GM21423 (cell line): Measurements from ENCODE around the gene NFKBIL1.
A peak's percentile ranks its signal among the peaks of the same experiment; 100 is the strongest.
"Not testable (repeated sequence)": the region's sequence is repeated elsewhere in the genome, so short reads cannot be mapped to it uniquely, and the experiment has no call there.

Source experiments
- ATAC-seq: cut with Tn5 transposase; IDR thresholded peaks from one replicate; pipeline ENCODE4 v1.9.1; 2021; ENCODE audit warnings: mild to moderate bottlenecking, moderate library complexity; ENCODE audit not compliant: unreplicated experiment

NFKBIL1 gene, protein sequence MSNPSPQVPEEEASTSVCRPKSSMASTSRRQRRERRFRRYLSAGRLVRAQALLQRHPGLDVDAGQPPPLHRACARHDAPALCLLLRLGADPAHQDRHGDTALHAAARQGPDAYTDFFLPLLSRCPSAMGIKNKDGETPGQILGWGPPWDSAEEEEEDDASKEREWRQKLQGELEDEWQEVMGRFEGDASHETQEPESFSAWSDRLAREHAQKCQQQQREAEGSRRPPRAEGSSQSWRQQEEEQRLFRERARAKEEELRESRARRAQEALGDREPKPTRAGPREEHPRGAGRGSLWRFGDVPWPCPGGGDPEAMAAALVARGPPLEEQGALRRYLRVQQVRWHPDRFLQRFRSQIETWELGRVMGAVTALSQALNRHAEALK

DNA sequence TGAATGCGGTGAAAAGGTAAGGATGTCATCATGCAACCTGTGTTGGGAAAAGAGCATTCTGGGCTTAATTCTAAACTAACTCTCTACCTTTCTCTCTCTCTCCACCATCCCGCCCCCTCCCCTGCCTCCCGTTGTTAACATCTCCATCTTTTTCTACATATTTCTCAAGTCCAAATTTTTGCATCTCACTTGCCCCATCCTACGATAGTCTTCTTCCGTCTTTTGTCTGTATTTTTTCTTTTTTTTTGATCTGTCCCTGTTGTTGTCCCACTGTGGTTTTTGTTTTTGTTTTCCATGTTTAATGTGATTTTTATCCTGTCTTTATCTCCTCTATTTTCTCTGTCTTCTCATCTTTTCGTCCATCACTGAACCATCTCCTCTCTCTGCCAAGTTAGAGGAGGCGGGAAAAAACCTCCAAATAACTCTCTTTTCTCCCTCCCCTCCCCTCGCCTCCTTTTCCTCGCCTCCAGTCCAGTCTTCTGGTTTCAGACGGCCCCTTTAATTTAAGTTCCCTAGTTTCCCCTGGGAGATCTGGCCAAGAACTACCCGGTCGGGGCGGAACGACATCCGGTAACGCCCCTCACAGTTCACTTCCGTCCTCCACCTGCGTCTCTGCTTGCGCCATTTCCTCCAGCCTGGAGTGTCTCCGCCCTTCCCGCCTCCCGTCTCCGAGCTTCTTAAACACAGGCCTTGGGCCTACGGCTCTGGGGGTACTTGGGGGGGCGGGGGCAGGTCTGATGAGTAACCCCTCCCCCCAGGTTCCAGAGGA, at the start of gene NFKBIL1:
TSS of gene NFKBIL1 (plus strand) at position 651 of the 769 bp plus-strand sequence. CDS start at position 738, 87 bp downstream.
- ATAC-seq: peak; percentile 75

DNA sequence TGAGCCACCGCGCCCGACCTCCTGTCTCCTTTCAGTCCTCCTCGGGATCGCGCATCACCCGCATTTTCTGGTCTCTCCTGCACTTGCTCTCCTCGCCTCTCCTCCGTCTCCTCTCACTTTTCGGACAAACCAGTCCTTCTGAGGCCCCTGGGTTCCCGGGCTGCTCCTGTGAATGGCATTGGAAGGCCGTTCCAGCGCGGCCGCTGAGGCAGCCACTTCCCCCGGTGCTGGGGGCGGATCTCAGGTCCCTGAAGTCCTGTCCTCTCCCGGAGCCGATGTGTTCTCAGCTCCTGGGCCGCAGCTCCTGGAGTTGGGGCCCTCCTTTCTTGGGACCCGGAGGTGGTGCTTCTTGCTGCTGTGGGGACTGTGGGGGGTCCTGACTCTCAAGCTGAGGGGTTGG, 48.7 kb upstream of the NFKBIL1 start:
- no peak for ATAC-seq

DNA sequence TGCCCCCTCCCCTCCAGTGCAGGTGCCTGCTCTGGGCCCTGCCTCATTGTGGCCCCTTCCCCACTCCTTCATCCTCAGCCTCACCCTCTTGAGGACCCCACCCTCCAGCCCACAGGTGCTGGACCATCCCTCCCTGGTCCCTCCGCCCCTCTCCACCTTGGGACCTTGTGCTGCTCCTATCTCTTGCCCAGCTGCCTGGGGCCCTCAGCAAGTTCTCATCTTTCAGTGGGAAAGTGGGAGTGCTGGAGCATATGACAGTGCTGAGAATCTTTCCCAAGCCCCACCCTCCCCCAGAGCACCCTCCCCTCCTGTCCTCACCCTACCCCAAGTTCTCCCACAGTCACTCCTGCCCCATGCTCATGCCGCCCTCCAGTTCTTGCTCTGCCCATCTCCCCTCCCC, 47.8 kb upstream of the NFKBIL1 start:
- not testable (repeated sequence) for ATAC-seq

DNA sequence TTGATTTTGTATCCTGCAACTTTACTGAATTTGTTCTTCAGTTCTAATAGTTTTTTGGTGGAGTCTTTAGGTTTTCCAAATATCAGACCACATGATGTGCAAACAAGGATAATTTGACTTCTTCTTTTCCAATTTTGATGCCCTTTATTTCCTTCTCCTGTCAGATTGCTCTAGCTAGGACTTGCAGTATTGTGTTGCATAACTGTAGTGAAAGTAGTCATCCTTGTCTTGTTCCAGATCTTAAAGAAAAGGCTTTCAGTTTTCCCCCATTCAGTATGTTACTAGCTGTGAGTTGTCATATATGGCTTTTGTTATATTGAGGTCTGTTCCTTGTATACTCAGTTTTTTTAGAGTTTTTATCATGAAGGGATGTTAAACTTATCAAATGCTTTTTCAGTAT, 44.8 kb upstream of the NFKBIL1 start:
- ATAC-seq: no peak

DNA sequence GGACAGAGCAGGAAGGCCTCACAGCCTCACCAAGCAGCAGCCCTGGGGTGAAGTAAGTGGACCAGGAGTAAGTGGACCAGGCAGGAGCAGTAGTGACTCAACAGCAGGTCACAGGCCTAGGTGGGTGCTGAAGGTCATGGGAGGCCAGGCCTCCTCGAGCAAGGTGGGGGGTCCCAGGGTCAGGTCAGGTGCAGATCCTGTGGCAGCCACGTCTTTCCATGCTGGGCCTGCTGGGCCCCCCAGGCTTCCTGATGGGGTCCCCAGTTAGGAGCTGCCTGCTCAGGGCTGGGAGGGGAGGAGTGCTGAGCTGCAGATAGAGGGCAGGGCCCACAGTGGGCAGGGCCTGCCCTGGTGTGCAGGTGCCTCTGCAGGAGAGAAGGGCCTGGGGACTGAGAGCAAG, 38.4 kb upstream of the NFKBIL1 start:
- ATAC-seq: not testable (repeated sequence)

DNA sequence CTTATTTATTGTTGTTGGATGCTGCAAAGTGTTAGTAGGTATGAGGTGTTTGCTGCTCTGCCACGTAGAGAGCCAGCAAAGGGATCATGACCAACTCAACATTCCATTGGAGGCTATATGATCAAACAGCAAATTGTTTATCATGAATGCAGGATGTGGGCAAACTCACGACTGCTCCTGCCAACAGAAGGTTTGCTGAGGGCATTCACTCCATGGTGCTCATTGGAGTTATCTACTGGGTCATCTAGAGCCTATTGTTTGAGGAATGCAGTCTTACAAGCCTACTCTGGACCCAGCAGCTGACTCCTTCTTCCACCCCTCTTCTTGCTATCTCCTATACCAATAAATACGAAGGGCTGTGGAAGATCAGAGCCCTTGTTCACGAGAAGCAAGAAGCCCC, 37.4 kb upstream of the NFKBIL1 start:
- ATAC-seq: no peak

DNA sequence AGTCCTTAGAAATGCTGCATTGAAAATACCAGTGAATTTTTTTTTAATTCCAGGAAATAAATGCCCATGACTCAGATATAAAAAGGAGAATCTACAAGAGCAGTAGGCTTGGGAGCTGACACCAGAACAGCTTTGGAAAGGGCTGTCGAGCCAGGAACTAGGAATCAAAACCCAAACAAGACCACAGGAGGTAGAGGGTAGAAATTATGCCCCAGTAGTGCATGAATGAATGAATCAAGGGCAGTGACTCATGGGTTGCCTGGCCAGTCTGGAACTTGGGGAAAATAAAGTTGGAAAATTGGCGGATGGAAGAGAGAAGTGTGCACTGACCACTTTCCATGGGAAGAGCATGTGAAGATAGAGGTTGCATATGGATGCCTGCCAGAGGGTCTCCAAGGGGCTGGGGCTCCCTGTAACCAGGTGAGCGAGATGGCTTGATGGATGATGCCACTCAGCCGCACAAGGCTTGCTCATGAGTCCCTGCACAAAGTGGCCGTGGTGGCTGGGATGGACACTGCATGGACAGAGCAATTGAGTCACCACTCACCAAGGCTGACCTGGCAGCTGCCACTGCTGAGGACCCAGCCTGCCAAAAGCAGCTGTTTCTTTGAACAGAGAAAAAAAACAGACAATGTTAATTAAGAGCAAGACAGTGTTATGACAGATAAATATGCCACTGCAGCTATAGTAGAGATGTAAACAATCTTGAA, 33.8 kb upstream of the NFKBIL1 start:
- ATAC-seq: no peak

DNA sequence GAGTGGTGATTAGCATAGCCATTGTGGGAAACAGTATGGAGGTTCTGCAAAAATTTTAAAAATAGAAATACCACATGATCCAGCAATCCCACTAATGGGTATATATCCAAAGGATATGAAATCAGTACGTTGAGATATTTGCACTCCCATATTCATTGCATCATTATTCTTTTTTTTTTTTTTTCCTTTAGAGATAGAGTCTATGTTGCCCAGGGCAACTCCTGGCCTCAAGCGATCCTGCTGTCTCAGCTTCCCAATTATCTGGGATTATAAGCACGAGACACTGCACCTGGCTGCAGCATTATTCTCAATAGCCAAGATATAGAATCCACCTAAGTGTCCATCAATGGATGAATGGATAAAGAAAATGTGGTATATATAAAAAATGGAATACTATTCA, 25.6 kb upstream of the NFKBIL1 start:
- ATAC-seq: no peak

DNA sequence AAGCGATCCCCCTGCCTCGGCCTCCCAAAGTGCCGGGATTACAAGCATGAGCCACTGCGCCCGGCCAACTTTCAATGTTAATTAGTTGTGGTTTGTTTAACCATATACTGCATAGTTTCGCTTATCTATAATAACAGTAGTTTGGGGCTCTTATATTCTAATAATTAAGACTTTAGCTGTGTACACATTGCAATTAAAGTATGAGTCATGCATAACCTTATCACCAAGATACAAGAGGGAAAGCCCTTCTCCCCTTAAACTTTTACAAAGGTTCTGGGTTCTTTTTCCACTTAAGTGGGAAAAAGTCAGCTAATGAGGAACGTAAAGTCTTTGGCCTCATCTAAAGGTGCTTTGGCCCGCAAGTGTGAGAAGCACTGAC, 21.9 kb upstream of the NFKBIL1 start:
- ATAC-seq: no peak

DNA sequence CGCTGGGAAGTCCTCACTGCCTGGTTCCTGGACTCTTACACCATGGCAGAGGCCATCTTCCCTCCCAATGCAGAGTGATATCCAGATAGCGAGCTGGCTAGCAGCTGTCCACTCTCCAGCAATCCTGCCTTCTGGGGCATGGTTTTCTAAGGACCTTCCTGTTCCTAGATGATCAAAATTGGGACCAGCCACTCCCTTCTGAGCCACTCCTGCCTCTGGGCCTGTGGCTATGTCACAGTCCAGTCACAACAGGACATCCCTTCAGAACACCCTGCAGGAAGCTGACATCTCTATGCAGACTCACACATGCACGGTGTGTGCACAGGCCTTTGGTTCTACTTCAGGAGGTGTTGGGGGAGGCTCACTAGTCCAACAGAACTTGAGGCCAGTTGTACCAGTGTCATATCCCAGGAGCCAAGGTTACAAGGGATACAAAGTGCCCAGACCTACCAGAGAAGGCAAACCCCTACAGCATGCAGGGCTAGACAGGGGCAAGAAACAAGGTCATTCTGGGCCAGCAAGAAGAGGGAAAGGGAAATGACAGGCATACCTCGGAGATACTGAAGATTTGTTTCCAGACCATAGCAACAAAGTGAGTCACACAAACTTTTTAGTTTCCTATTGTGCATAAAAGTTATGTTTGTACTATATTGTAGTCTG, 21.3 kb upstream of the NFKBIL1 start:
- ATAC-seq: no peak

DNA sequence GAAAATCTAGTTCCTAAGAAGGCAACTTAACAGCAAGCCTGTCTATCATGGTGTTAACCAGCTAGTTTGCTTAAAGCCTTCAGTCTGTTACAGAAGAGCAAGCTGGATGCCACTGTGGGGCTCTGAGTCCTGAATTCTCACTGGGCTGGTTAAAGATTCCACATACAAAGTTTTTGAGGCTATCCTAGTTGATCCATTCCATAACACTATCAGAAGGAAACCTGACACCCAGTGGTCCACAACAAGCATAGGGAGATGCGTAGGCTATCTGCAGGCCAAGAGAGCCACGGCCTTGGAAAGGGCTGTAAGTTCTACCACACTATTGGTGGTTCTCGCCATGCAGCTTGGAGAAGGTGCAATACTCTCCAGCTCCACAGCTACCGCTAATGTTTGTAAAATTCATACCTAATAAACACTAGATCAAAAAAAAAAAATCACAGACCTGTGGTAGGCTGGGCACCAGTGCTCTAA, 19.1 kb upstream of the NFKBIL1 start:
- no peak for ATAC-seq

DNA sequence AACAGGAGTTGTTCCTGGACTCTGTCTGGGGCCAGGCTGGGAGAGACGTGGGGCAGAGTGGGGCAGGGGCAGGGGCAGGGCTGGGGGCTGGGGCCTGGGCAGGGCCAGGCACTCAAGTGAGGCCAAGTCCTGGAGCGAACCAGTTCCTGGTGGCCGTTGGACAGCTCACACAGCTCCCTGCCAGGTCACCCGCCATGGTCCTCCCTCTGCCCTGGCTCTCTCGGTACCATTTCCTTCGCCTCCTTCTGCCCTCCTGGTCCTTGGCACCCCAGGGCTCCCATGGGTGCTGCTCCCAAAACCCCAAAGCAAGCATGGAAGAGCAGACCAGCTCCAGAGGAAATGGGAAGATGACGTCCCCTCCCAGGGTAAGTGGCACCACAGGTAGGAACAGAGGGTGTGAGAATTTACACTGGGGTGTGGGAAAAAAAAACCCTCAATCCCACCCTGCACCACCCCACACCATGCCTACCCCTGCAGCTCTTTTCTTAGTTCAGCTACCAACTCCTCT, 18.5 kb upstream of the NFKBIL1 start, which contains the start of gene MCCD1:
TSS of gene MCCD1 (plus strand) at position 142 of the 508 bp plus-strand sequence. CDS start at position 195, 53 bp downstream.
- no peak for ATAC-seq

DNA sequence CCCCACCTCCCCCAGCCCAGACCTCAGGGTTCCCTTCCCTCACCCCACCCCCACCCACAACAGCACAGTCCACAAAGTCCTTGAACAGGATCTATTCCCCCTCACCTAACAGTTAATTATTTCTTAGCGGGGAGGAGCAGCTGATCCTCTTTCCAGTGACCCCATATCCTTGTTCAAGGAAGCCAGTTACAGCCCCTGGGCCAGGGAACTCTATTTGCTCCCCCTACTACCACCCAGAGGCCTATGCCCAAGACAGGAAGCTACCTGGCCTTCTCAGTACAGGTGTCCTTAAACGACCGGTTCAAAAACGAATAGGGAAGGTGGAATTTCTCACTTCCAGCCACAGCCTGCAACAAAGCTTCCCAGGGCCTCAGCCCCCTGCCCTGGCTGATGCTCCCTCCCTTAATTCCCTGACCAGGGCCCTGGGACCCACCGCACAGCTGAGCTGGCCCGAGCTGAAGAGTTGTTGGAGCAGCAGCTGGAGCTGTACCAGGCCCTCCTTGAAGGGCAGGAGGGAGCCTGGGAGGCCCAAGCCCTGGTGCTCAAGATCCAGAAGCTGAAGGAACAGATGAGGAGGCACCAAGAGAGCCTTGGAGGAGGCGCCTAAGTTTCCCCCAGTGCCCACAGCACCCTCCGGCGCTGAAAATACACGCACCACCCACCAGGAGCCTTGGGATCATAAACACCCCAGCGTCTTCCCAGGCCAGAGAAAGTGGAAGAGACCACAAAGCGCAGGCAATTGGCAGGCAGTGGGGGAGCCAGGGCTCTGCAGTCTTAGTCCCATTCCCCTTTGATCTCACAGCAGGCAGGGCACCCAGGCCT, 17.9 kb upstream of the NFKBIL1 start:
- no peak for ATAC-seq

DNA sequence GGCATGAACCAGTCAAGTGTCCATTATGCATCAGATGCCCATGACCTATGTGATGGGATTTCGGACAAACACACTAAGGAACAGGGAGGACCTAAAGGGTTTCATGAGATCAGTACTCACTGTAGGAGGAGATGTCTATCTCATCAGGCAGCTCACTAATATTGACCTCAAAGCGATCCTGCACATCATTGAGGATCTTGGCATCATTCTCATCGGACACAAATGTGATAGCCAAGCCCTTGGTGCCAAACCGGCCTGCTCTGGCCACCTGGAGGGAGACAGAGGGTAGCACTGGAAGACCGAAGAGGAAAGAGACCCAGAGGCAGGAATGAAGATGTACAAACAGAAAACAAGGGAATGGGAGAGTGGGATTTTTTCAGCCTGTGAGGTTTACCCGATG, 16.7 kb upstream of the NFKBIL1 start:
- no peak for ATAC-seq

DNA sequence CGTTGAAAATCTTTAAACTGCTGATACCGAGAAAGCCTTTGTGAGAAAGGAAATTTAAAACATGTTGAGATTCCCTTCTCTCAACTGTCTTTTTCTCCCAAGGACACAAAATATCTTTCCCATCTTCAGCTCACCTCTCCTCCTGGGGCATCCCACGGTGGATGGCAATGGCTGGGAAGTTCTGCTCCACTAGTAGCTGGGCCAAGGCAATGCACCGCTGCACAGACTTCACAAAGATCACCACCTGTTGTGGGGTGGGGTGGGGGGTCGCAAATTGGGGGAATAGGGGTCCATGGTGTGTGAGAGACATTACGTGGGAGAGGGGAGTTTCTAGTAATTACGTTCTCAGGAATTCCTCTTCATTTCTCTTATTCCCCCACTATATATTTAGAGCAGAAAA, 16.2 kb upstream of the NFKBIL1 start:
- ATAC-seq: no peak

DNA sequence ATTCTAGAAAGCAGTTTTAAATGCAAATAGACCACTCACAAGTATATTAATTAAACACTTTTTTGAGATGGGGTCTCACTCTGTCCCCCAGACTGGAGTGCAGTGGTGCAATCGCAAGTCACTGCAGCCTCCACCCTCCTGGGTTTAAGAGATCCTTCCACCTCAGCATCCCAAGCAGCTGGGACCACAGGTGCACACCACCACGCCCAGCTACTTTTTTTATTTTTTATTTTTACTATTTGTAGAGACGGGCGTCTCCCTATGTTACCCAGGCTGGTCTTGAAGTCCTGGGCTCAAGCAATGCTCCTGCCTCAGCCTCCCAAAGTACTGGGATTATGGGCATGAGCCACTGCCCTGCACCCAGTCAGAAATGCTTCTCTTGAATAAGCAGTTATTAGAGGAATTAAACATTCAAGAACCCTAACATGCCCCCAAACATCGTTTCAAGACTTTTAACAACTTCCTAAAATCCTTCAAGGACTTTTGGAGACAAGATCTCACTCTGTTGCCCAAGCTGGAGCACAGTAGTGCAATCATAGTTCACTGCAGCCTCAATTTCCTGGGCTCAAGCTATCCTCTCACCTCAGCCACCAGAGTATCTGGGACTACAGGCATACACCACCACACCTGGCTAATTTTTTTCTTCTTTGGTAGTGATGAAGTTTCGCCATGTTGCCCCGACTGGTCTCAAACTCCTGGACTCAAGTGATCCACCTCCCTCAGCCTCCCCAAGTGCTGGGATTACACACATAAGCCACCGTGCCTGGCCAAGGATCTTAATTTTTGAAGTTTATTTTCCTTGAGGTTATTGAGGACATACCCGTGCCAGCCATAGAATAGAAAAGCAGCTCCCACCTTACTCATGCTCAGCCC, 15.4 kb upstream of the NFKBIL1 start:
- ATAC-seq: no peak

DNA sequence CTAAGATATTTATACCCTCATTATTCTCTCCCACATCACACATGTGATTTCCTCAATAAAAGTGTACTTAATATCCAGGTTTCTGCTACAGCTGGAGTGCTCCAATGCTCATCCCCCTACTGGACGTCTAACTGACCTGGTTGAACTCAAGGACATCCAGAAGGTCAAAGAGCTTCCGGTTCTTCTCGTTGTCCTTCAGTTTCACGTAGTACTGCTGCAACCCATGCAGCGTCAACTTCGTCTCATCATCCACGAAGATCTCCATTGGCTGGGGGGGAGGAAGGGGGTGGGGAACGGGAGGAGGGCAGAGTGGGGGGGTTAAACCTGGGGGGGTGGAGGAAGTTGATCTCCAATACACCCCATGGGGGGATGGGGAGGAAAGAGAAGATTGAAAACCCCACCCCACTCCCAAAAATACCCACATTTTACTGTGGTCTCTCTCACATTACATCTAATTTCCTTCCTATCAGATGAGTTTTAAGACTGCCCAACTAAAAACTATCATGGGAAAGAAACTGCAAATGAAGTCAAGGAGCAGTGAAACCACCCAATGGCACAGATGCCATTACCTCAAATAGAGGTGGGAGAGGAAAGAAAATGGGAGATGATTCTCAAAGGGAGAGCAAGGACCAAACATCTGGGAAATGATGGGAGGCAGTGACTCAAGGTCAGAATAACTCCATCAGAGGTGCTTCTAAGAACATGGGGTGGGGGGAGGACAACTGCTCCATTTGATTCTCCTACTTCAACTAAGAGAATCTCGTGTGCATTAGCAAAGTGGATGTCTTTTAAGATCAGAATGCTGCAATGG, 14.6 kb upstream of the NFKBIL1 start:
- no peak for ATAC-seq

DNA sequence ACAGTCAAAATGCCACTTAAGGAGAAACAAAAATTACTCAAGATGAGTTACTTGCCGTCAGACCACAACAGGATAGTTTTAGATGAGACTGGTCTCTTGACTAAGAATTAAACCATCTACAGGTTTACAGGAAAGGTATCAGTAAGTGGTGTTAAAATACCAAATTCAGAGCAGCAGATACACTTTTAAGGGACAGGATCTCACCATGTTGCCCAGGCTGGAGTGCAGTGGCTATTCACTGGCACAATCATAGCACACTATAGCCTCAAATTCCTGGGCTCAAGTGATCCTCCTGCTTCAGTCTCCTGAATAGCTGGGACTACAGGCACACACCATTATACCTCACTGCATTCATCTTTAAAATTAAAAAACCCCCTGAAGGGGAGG, 14.0 kb upstream of the NFKBIL1 start:
- no peak for ATAC-seq
